Right ventricle myocardium superior (tissue), 1 donor: ENCODE results near the gene CSK. TPM values are rescaled to one million over a fixed set of nuclear protein-coding genes. Genes with fewer than 3 reads are reported as not detected.

Source experiments
- ATAC-seq: fragments of 200-7000 bp; cut with Tn5 transposase; one replicate; pipeline ENCODE4 v1.9.1; 2020; ENCODE audit warnings: mild to moderate bottlenecking; ENCODE audit not compliant: poor library complexity
- DNase-seq: peaks from one replicate; pipeline ENCODE4 v3.0.0-alpha.2; 2020
- intact Hi-C: fragments of 100-400 bp; cut with DNase I; formaldehyde crosslinking; loops from one replicate; pipeline ENCODE4 v1.11.2; 2022
- total RNA-seq: library from RNA; stranded (reverse); fragmentation: NEBNext Ultra II Directional; extraction: Animal tissue kit (Norgen Biotek cat#: 25700); gene quantifications from one replicate; pipeline ENCODE4 v1.2.1, GENCODE V29; 2021
- donor health status: DM: no; HTN: yes; CAD: no; lungs with severe emphysema.

Gene CSK
- total RNA-seq, 1 donor from 2014 or later: 45.5 TPM

GRCh38 chr15:74794970-74795349 is 13.1 kb downstream of the CSK start:
- intact Hi-C loops: no loop called here
- ATAC-seq (no peak), DNase-seq (no peak)

GRCh38 chr15:74795966-74796625 is 14.2 kb downstream of the CSK start:
- ATAC-seq (no peak), DNase-seq (no peak)
- intact Hi-C loops: no loop called here

GRCh38 chr15:74798388-74799254 is 16.7 kb downstream of the CSK start:
- peak; percentile 75 for DNase-seq
- peak; percentile 77 for ATAC-seq
- intact Hi-C loops: no loop called here

- no peak for DNase-seq
- ATAC-seq: no peak
- intact Hi-C loops: no loop called here
Observed at GRCh38 chr15:74799255-74799855, 17.5 kb downstream of the CSK start.

GRCh38 chr15:74799856-74800558 is 18.1 kb downstream of the CSK start:
- peak; percentile 86 for ATAC-seq
- DNase-seq: peak; percentile 89
- intact Hi-C loops: no loop called here

GRCh38 chr15:74800559-74801094 is 18.7 kb downstream of the CSK start:
- DNase-seq (no peak), ATAC-seq (no peak)
- intact Hi-C loops: no loop called here

DNA sequence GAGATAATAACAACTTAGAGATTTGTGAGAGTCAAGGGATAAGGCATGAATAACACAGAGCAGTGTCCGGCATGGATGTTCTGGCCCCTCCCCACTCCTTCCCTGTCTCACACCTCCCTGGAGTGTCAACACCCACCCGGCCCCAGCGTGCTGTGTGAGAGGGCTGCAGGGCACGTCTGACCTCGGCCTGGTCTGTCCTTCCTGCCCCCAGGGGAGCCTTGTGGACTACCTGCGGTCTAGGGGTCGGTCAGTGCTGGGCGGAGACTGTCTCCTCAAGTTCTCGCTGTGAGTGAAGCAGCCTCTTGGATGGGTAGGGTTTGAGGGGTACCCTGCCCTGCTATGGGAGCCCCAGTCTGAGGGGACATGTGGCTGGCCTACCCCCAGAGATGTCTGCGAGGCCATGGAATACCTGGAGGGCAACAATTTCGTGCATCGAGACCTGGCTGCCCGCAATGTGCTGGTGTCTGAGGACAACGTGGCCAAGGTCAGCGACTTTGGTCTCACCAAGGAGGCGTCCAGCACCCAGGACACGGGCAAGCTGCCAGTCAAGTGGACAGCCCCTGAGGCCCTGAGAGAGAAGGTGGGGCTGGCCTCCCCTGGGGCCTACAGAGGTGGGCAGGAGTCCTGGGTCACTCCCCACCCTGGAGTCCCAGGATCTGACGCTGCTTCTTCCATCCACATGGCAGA is 19.6 kb downstream of the CSK start:
- DNase-seq (no peak), ATAC-seq (no peak)
- intact Hi-C loops: no loop called here

GRCh38 chr15:74802290-74802689 is 20.4 kb downstream of the CSK start:
- ATAC-seq: no peak
- no peak for DNase-seq
- intact Hi-C loops: no loop called here

- ATAC-seq (no peak), DNase-seq (no peak)
- intact Hi-C loops: no loop called here
Observed at GRCh38 chr15:74802862-74803447, 21.1 kb downstream of the CSK start.

- intact Hi-C loops: no loop called here
- DNase-seq (no peak), ATAC-seq (no peak)
Observed at GRCh38 chr15:74804935-74805334, 23.1 kb downstream of the CSK start.

DNA sequence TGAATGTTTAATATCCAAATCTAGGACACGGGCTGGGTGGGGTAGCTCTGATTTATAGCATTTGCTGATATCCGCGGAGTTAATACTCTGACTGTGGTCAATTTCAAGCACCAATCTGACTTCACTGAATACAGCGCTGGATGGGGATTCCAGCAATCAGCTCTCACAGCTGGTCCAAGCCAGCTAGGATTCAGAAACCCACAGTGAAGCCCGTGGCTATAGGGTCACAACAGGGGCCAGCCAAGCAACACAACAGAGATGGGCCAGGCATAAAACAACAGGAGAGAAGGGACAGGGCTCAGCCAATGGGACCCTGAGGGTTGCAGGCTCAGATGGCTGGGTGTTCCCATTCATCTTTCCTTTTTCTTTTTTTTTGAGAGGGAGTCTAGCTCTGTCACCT is 25.4 kb downstream of the CSK start:
- DNase-seq: no peak
- no peak for ATAC-seq
- intact Hi-C loops: no loop called here

DNA sequence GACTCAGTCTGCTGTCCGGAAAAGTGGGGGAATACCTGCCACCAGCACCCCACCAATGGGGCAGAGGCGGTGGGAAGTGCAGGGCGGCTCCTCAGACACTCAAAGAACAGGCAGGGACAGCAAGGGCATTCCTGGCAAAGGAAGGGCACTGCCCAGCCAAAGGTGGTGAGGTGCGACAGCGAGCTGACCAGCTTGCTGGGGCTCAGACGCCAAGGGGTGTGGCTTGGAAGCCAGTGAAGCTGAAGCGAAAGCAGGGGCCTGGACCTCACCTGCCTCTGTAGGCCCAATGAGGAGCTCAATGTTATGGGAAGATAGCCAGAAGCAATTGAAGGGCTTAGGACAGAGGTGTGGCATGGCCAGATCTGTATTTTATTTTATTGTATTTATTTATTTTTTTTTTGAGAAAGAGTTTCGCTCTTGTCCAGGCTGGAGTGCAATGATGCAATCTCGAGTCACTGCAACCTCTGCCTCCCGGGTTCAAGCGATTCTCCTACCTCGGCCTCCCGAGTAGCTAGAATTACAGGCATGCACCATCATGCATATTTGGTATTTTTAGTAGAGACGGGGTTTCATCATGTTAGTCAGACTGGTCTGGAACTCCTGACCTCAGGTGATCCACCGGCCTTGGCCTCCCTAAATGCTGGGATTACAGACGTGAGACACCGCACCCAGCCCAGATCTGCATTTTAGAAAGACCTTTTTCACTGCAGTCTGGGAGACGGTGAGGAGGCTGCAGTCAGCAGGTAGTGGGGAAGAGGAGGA is 26.4 kb downstream of the CSK start:
- peak; percentile 69 for ATAC-seq
- DNase-seq: peak; percentile 64
- intact Hi-C loops: no loop called here

DNA sequence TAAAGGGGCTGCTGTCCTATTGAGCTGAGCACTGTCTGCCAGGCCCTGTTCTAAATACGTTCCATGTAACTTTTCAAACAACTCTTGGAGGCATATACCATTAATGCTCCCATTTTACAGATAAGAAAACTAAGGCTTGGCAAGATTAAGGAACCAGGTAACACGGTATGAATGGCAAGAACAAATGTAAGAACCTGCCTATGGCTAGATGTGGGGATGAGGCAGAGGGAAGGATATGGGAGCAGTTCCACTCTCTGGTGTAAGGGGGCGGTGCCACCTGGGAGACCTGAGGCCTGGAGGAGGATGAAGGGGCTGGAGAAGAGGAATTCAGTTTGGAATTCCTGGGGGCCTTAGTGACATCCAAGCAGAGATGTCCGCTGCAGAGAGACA is 27.0 kb downstream of the CSK start:
- DNase-seq (no peak), ATAC-seq (no peak)

GRCh38 chr15:74809242-74809641 is 27.4 kb downstream of the CSK start:
- no peak for ATAC-seq
- intact Hi-C loops: no loop called here
- DNase-seq: no peak

More for the DNA sequence above, 27.0 kb downstream of the CSK start:
- intact Hi-C loops: no loop called here

GRCh38 chr15:74809956-74810355 is 28.1 kb downstream of the CSK start:
- intact Hi-C loops: no loop called here
- DNase-seq (no peak), ATAC-seq (no peak)

DNA sequence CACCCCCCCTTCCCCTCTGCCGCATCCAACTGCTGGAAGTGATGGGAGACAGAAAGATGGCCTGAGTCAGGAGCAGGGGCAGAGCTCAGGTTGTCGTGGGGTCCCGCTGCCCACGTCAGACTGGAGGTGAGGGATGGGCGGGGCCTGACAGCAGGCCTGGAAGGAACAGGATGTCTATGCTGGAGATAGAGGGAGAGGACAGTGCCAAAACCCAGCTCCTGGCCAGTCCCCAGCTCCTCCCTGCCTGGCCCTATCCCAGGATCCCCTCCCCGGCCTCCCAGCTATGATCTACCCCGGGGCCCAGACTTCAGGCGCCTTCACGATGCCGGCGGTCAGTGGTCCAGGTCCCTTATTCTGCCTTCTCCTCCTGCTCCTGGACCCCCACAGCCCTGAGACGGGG is 30.7 kb downstream of the CSK start, which contains the start of gene LMAN1L:
TSS of gene LMAN1L (plus strand) at position 303 of the 400 bp plus-strand sequence. CDS start at position 323, 20 bp downstream.
- intact Hi-C loops: no loop called here
- DNase-seq (peak; percentile 63), ATAC-seq (peak; percentile 52)
